ENCODE data around the gene FYB1.

Gene FYB1

GRCh38 chr5:39205550-39205949 is 13.8 kb downstream of the FYB1 start:
- DNase-seq (ENCODE audit: low spot score) = no peak

GRCh38 chr5:39203951-39204350 is 15.4 kb downstream of the FYB1 start:
- no peak for DNase-seq (ENCODE audit: low spot score)

GRCh38 chr5:39203275-39203922 is 16.0 kb downstream of the FYB1 start:
- no peak for DNase-seq (ENCODE audit: low spot score)

GRCh38 chr5:39202597-39203274 is 16.6 kb downstream of the FYB1 start:
- peak; percentile 72 for DNase-seq (ENCODE audit: low spot score)

GRCh38 chr5:39201781-39202596 is 17.4 kb downstream of the FYB1 start:
- DNase-seq (ENCODE audit: low spot score) = no peak

GRCh38 chr5:39201160-39201780 is 18.1 kb downstream of the FYB1 start:
- no peak for DNase-seq (ENCODE audit: low spot score)

GRCh38 chr5:39200081-39200480 is 19.3 kb downstream of the FYB1 start:
- DNase-seq (ENCODE audit: low spot score) = no peak

- no peak for DNase-seq (ENCODE audit: low spot score)
Measured at GRCh38 chr5:39199335-39199734, 20.0 kb downstream of the FYB1 start.

GRCh38 chr5:39198127-39198526 is 21.2 kb downstream of the FYB1 start:
- DNase-seq (ENCODE audit: low spot score) = peak; percentile 57

- DNase-seq (ENCODE audit: low spot score) = peak; percentile 77
Measured at GRCh38 chr5:39197556-39197955, 21.8 kb downstream of the FYB1 start.

GRCh38 chr5:39195198-39195826 is 24.1 kb downstream of the FYB1 start:
- DNase-seq (ENCODE audit: low spot score) = no peak

- no peak for DNase-seq (ENCODE audit: low spot score)
Measured at GRCh38 chr5:39194466-39195136, 24.8 kb downstream of the FYB1 start.

- no peak for DNase-seq (ENCODE audit: low spot score)
Measured at GRCh38 chr5:39193553-39194465, 25.6 kb downstream of the FYB1 start.

- no peak for DNase-seq (ENCODE audit: low spot score)
Measured at GRCh38 chr5:39192450-39193160, 26.8 kb downstream of the FYB1 start.

GRCh38 chr5:39191216-39191615 is 28.1 kb downstream of the FYB1 start:
- DNase-seq (ENCODE audit: low spot score) = peak; percentile 65

GRCh38 chr5:39190311-39191102 is 28.9 kb downstream of the FYB1 start:
- no peak for DNase-seq (ENCODE audit: low spot score)

GRCh38 chr5:39189292-39189955 is 29.9 kb downstream of the FYB1 start:
- DNase-seq (ENCODE audit: low spot score) = no peak
